SW 1271 (cell line): ENCODE measurements around the gene PPM1L.
"Not testable (repeated sequence)": the region's sequence is repeated elsewhere in the genome, so short reads cannot be mapped to it uniquely, and the experiment has no call there.

ENCODE experiments used
- DNase-seq, 2 experiments: peaks; one replicate each; lab custom pipeline; 2025; lab: John Stamatoyannopoulos, UW

Gene PPM1L

GRCh38 chr3:160986069-160986468 lies 230.0 kb downstream of the PPM1L start:
- no peak for DNase-seq

GRCh38 chr3:160987982-160988964 lies 232.2 kb downstream of the PPM1L start:
- no peak for DNase-seq

- DNase-seq: no peak
Measured at GRCh38 chr3:160990446-160990845, 234.4 kb downstream of the PPM1L start.

GRCh38 chr3:160992712-160993111 lies 236.7 kb downstream of the PPM1L start:
- no peak for DNase-seq

- DNase-seq: no peak
Measured at GRCh38 chr3:160996811-160997210, 240.8 kb downstream of the PPM1L start.

GRCh38 chr3:160998581-160998980 lies 242.6 kb downstream of the PPM1L start:
- no peak for DNase-seq

GRCh38 chr3:160999274-160999673 lies 243.2 kb downstream of the PPM1L start:
- DNase-seq: no peak

- DNase-seq: no peak
Measured at GRCh38 chr3:161008086-161008485, 252.1 kb downstream of the PPM1L start.

GRCh38 chr3:161010151-161010550 lies 254.1 kb downstream of the PPM1L start:
- DNase-seq: not testable (repeated sequence)

- DNase-seq: no peak
Measured at GRCh38 chr3:161014843-161015749, 259.1 kb downstream of the PPM1L start.

GRCh38 chr3:161016417-161017313 lies 260.6 kb downstream of the PPM1L start:
- DNase-seq: no peak

- DNase-seq: no peak
Measured at GRCh38 chr3:161017971-161018370, 261.9 kb downstream of the PPM1L start.

- DNase-seq: no peak
Measured at GRCh38 chr3:161020256-161020655, 264.2 kb downstream of the PPM1L start.

GRCh38 chr3:161025911-161026310 lies 269.9 kb downstream of the PPM1L start:
- DNase-seq: no peak

GRCh38 chr3:161026612-161027510 lies 270.8 kb downstream of the PPM1L start:
- DNase-seq: no peak

GRCh38 chr3:161028555-161029153 lies 272.6 kb downstream of the PPM1L start:
- DNase-seq: no peak

GRCh38 chr3:161031134-161031533 lies 275.1 kb downstream of the PPM1L start:
- no peak for DNase-seq

GRCh38 chr3:161034913-161035550 lies 279.0 kb downstream of the PPM1L start:
- DNase-seq: not testable (repeated sequence)

GRCh38 chr3:161035711-161036110 lies 279.7 kb downstream of the PPM1L start:
- no peak for DNase-seq

- no peak for DNase-seq
Measured at GRCh38 chr3:161038725-161039124, 282.7 kb downstream of the PPM1L start.
